ENCODE measurements around the gene MEGF8. TPM values are rescaled to one million over a fixed set of nuclear protein-coding genes. Genes with fewer than 3 reads are reported as not detected.

The MEGF8 gene
- total RNA-seq, 4 donors from 2014 or later = 12.5 to 150 (median 35.7) TPM

DNA sequence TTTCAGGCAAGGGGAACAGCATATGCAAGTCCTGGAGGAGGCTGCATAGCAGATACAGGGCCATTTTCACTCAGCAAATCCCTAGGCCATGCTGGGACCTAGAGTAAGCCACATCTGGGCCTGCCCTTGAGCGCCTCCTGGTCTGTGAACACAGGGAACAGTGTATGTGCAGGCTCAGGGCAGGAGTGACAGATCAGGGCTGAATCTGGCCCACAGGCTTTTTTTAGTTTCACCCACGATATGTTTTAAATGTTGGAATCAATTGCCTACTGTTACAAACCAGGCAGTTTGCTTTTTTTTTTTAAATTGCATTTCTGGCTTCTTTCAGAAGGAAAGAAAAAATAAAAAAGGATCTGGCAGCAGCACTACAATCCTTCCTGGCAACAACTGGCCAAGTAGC lies 13.8 kb upstream of the MEGF8 start:
- Histone ChIP-seq H3K9me3 (no peaks in the 10 kb centered on the region), H3K4me3 (replicated peaks in 1 of 3) (no peak overlapping the region), H3K27ac (no peak overlapping the region), H3K36me3 (no peaks in the 10 kb centered on the region), H3K4me1 (peaks cover 5 to 10% of the 10 kb centered on the region in 2 donors), H3K27me3 (no peaks in the 10 kb centered on the region)
- 69 to 73% methylated on average over 2 of the region's 2 CpGs for WGBS, 2 donors
- TF ChIP-seq POLR2A (IDR thresholded peaks at IDR 0.05) = no peak
- TF ChIP-seq, protein P1, sequence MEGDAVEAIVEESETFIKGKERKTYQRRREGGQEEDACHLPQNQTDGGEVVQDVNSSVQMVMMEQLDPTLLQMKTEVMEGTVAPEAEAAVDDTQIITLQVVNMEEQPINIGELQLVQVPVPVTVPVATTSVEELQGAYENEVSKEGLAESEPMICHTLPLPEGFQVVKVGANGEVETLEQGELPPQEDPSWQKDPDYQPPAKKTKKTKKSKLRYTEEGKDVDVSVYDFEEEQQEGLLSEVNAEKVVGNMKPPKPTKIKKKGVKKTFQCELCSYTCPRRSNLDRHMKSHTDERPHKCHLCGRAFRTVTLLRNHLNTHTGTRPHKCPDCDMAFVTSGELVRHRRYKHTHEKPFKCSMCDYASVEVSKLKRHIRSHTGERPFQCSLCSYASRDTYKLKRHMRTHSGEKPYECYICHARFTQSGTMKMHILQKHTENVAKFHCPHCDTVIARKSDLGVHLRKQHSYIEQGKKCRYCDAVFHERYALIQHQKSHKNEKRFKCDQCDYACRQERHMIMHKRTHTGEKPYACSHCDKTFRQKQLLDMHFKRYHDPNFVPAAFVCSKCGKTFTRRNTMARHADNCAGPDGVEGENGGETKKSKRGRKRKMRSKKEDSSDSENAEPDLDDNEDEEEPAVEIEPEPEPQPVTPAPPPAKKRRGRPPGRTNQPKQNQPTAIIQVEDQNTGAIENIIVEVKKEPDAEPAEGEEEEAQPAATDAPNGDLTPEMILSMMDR (IDR thresholded peaks at IDR 0.05) = no peak
- DNase-seq = no peak
- intact Hi-C loops (cut with DNase I) = no loop called here

DNA sequence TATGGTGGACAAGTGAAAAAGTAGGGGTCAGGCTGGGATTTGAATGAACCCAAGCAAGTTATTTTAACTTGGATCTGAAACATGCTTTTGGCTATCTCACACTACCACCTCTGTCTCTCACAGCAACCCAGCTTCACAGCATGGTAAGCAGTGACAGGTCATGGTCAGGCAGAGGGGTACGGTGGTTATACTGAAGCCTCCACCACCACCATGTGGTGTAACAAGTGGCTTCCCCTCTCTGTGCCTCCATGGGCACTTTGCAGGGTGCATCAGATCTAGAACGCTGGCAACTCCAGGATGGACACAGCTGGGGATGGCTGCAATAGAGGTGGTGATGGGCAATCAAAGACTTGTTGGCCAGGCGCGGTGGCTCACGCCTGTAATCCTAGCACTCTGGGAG lies 13.1 kb upstream of the MEGF8 start:
- no peak for DNase-seq
- intact Hi-C loops (cut with DNase I) = no loop called here
- Histone ChIP-seq H3K36me3 (no peaks in the 10 kb centered on the region), H3K27ac (no peak overlapping the region), H3K4me3 (replicated peaks in 1 of 3) (no peak overlapping the region), H3K27me3 (no peaks in the 10 kb centered on the region), H3K9me3 (no peaks in the 10 kb centered on the region), H3K4me1 (peaks cover 5 to 10% of the 10 kb centered on the region in 2 donors)
- 88 to 90% methylated on average over 4 to 5 of the region's 5 CpGs for WGBS, 2 donors
- TF ChIP-seq, protein P1 (IDR thresholded peaks at IDR 0.05) = no peak
- TF ChIP-seq POLR2A (IDR thresholded peaks at IDR 0.05) = no peak

DNA sequence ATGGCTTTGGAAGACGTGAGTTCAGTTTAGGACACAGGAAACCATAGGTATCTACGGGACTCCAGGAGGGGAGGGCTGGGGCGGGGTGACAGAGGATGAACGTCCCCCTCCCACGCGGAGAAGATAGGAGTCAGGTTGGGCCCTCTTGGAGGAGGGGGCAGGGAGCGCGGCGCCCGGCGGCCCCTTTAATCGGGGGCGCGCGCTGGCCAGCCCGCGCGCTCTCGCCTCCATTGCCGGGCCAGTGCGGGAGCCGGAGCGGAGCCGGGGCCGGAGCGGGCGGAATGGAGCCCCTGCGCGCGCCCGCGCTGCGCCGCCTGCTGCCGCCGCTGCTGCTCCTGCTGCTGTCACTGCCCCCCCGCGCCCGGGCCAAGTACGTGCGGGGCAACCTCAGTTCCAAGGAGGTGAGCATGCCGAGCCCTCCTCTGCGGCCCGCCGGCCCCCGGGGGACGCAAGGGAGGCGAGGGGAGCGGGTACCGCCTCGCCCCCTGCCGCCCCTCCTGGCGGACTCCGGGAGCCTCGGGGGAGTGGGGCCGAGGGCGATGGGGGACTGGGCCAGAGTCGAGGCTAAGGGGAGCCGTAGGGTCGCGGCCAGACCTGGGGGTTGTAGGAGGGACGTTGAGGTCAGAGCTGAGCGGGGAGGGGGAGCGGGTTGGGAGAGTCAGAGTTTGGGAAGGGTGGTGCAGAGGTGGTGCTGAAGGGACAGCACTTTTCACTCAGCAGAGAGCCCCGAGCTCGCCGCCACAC lies 12.2 kb upstream of the MEGF8 start, which contains the start of gene TMEM145:
Gene TMEM145 (plus strand): TSS at position 214 of the 744 bp plus-strand sequence. CDS start 68 bp downstream, at position 282.
- WGBS, 2 donors = 2 to 6% methylated on average over 13 to 18 of the region's 67 CpGs
- peak in 1 of 2 donors; percentile 29 for DNase-seq
- intact Hi-C loops (cut with DNase I) = no loop called here
- H3K36me3 ChIP-seq = no peaks in the 10 kb centered on the region
- no peaks in the 10 kb centered on the region for H3K9me3 ChIP-seq
- H3K4me1 ChIP-seq = peaks cover 5 to 10% of the 10 kb centered on the region in 2 donors
- H3K4me3 ChIP-seq (replicated peaks in 1 of 3) = peak within 1 kb of the TSS in 1 of 3 donors; percentile 24
- TF ChIP-seq POLR2A (IDR thresholded peaks at IDR 0.05) = no peak
- TF ChIP-seq, protein P1 (IDR thresholded peaks at IDR 0.05) = no peak
- H3K27ac ChIP-seq = no peak within 1 kb of the TSS
- H3K27me3 ChIP-seq = no peaks in the 10 kb centered on the region

DNA sequence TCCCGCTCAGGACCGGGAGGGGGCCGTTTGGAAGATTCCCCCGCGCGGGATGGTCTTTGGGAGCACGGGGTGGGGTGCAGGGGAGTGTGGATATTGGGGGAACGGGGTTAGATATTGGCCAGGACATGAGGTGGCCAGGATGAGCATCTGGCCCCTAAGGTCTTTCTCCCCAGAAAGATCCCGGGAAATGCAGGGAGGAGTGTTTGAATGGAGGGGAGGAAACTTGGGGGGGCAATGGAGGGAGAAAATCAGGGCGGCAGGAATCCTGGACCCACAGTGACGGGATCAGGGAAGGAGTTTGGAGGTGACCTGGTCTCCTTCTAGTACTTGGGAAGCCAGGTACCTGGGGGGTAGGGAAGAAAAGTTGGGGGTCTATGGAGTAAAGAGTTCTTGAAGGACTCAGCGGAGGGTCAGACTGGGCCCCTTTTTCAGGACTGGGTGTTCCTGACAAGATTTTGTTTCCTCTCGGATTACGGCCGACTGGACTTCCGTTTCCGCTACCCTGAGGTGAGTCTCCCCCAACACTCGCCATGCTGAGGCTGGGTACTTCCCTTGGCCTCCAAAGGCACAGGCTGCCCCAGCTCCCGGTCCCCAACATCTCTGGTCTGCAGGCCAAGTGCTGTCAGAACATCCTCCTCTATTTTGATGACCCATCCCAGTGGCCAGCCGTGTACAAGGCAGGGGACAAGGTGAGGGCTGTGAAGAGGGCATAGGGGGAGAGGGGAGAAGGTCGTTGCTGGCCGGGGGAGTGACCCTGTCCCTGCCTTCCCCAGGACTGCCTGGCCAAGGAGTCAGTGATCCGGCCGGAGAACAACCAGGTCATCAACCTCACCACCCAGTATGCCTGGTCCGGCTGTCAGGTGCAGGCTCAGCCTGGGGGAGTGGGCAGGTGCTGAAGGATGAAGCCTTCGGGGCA lies 11.3 kb upstream of the MEGF8 start:
- no peak for DNase-seq
- intact Hi-C loops (cut with DNase I) = no loop called here
- no peaks in the 10 kb centered on the region for H3K9me3 ChIP-seq
- H3K27me3 ChIP-seq = no peaks in the 10 kb centered on the region
- WGBS, 2 donors = 19 to 30% methylated on average over 22 to 23 of the region's 26 CpGs
- H3K27ac ChIP-seq = no peak overlapping the region
- H3K36me3 ChIP-seq = no peaks in the 10 kb centered on the region
- H3K4me1 ChIP-seq = peaks cover 5 to 10% of the 10 kb centered on the region in 2 donors
- TF ChIP-seq, protein P1 (IDR thresholded peaks at IDR 0.05) = no peak
- H3K4me3 ChIP-seq (replicated peaks in 1 of 3) = no peak overlapping the region
